Esophagus muscularis mucosa (tissue), 3 donors: ENCODE results near the gene KLHL29.

Experiments used
- POLR2A ChIP-seq: fragments of 450-650 bp; IDR thresholded peaks from one replicate; pipeline ENCODE4 v1.6.1; 2017; ENCODE audit warnings: antibody characterized with exemption, moderate library complexity, mild to moderate bottlenecking, low read depth
- TF ChIP-seq, protein P1 (sequence below), 3 experiments: fragments of 200-600 bp in 2 of 3; fragments of 450-650 bp in 1 of 3; sonication (generic) in 2 of 3; IDR thresholded peaks; one replicate each; pipeline ENCODE4 v1.5.1; 2017 to 2019; ENCODE audit warnings: antibody characterized with exemption in 3 of 3, mild to moderate bottlenecking in 2 of 3, moderate library complexity in 1 of 3

DNA sequence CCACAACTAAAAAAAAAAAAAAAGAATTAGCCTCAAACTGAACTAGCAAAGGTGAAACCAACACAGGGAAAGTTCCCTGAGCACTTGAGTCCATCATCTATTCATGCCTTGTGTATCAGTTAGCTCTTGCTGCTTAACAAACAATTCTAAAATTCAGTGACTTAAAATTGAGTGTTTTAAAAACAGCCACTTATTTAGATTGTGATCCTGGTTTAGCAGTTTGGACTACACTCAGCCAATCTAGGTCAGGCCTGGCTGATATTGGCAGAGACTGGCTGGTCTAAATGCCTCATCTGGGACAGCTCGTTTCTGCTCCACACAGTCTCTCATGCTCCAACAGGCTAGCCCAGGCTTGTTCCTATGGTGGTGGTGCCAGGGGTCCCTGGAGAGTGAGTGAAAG lies 294.1 kb downstream of the KLHL29 start:
- TF ChIP-seq, protein P1, sequence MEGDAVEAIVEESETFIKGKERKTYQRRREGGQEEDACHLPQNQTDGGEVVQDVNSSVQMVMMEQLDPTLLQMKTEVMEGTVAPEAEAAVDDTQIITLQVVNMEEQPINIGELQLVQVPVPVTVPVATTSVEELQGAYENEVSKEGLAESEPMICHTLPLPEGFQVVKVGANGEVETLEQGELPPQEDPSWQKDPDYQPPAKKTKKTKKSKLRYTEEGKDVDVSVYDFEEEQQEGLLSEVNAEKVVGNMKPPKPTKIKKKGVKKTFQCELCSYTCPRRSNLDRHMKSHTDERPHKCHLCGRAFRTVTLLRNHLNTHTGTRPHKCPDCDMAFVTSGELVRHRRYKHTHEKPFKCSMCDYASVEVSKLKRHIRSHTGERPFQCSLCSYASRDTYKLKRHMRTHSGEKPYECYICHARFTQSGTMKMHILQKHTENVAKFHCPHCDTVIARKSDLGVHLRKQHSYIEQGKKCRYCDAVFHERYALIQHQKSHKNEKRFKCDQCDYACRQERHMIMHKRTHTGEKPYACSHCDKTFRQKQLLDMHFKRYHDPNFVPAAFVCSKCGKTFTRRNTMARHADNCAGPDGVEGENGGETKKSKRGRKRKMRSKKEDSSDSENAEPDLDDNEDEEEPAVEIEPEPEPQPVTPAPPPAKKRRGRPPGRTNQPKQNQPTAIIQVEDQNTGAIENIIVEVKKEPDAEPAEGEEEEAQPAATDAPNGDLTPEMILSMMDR (IDR thresholded peaks at IDR 0.05): no peak
- no peak for TF ChIP-seq POLR2A
